ENCODE results near the gene FAM131B. TPM values are rescaled to one million over a fixed set of nuclear protein-coding genes. Genes with fewer than 3 reads are reported as not detected.

The FAM131B gene
- total and polyA plus RNA-seq, 9 of the 15 experiments (the other 6 are each of a cell fraction or from before 2014, with no cell fraction given): 0.03 to 0.04 TPM; not detected in 7

- TF ChIP-seq HBP1 (CRISPR knock-in tag; IDR thresholded peaks at IDR 0.05) (0 out of 2 replicates have a peak, but pooled peaks have one; percentile 77), MED1 (CRISPR knock-in tag; IDR thresholded peaks at IDR 0.05; ENCODE audit: borderline replicate concordance) (no peak), TARDBP (IDR thresholded peaks at IDR 0.05) (no peak), ZNF184 (CRISPR knock-in tag; IDR thresholded peaks at IDR 0.05) (no peak), ZFP1 (CRISPR knock-in tag; IDR thresholded peaks at IDR 0.05) (peak; percentile 91), EP400 (IDR thresholded peaks at IDR 0.05) (no peak), PCBP2 (IDR thresholded peaks at IDR 0.05; ENCODE audit: low read depth, low read length, poor library complexity, severe bottlenecking) (no peak), NR2F6 (CRISPR knock-in tag; IDR thresholded peaks at IDR 0.05) (0 out of 2 replicates have a peak, but pooled peaks have one; percentile 44), E2F8 (IDR thresholded peaks at IDR 0.05; ENCODE audit: low read depth, partially characterized antibody) (peak; percentile 55), KHSRP (IDR thresholded peaks at IDR 0.05) (no peak), PHTF2 (CRISPR knock-in tag; IDR thresholded peaks at IDR 0.05) (peak; percentile 98), SRSF9 (IDR thresholded peaks at IDR 0.05; ENCODE audit: borderline replicate concordance, low read depth, low read length) (no peak), MYC (IDR thresholded peaks at IDR 0.05; ENCODE audit: low read depth, low read length) (no peak; the same call in 1 of the 2 replicates), MYC (CRISPR knock-in tag; IDR thresholded peaks at IDR 0.05; ENCODE audit: borderline replicate concordance, low read depth) (peak; percentile 99), ZSCAN29 (IDR thresholded peaks at IDR 0.05) (no peak), SMARCB1 (IDR thresholded peaks at IDR 0.05; ENCODE audit: insufficient read length, low read depth) (no peak), ZNF766 (CRISPR knock-in tag; conservative IDR thresholded peaks at IDR 0.05) (peak; percentile 99), HMGN3 (IDR thresholded peaks at IDR 0.05; ENCODE audit: borderline replicate concordance, extremely low read depth, insufficient read length, low read depth, low read length) (no peak), TEAD1 (CRISPR knock-in tag; IDR thresholded peaks at IDR 0.05) (peak in 1 of 2 experiments; percentile 99; a peak in 2 of 4 replicates), GABPB1 (CRISPR knock-in tag; IDR thresholded peaks at IDR 0.05) (no peak), PTRF (tag; IDR thresholded peaks at IDR 0.05) (peak; percentile 96), TEAD2 (tag; IDR thresholded peaks at IDR 0.05) (peak; percentile 89), C11orf30 (IDR thresholded peaks at IDR 0.05; ENCODE audit: low read depth) (no peak)
Observed at GRCh38 chr7:143369678-143370651, 7.5 kb upstream of the FAM131B start (continued).
